Hepatocyte (in vitro differentiated cells): Measurements from ENCODE around the gene NVL. TPM values are rescaled to one million over a fixed set of nuclear protein-coding genes. Genes with fewer than 3 reads are reported as not detected.

Experiments used
- DNase-seq: peaks from one replicate; pipeline ENCODE4 v3.0.0-alpha.2; 2016; ENCODE audit warnings: low spot score
- H2AFZ ChIP-seq: fragments of 200-600 bp; sonication (generic); 2 replicates; pipeline ENCODE4 v1.6.0; 2016; ENCODE audit warnings: antibody characterized with exemption, mild to moderate bottlenecking
- H3K27ac ChIP-seq: fragments of 200-600 bp; sonication (generic); 2 replicates; pipeline ENCODE4 v1.5.1; 2016; ENCODE audit warnings: mild to moderate bottlenecking
- H3K27me3 ChIP-seq: fragments of 200-600 bp; sonication (generic); 2 replicates; pipeline ENCODE4 v1.6.1; 2016
- H3K36me3 ChIP-seq: fragments of 200-600 bp; sonication (generic); replicated peaks from 2 replicates; pipeline ENCODE4 v1.5.1; 2016; ENCODE audit warnings: low read depth; ENCODE audit not compliant: insufficient read depth
- H3K4me1 ChIP-seq: fragments of 200-600 bp; sonication (generic); 2 replicates; pipeline ENCODE4 v1.5.1; 2016; ENCODE audit warnings: mild to moderate bottlenecking, moderate library complexity; ENCODE audit not compliant: insufficient read depth
- H3K4me2 ChIP-seq: fragments of 200-600 bp; sonication (generic); 2 replicates; pipeline ENCODE4 v1.6.0; 2016
- H3K4me3 ChIP-seq: fragments of 200-600 bp; sonication (generic); 2 replicates; pipeline ENCODE4 v1.5.1; 2016; ENCODE audit warnings: mild to moderate bottlenecking
- H3K79me2 ChIP-seq: fragments of 200-600 bp; sonication (generic); 2 replicates; pipeline ENCODE4 v1.6.0; 2017; ENCODE audit warnings: mild to moderate bottlenecking
- H3K9me2 ChIP-seq: fragments of 200-600 bp; sonication (generic); replicated peaks from 2 replicates; pipeline ENCODE4 v1.6.0; 2017; ENCODE audit warnings: mild to moderate bottlenecking; ENCODE audit not compliant: insufficient read depth
- H3K9me3 ChIP-seq: fragments of 200-600 bp; sonication (generic); 2 replicates; pipeline ENCODE4 v1.5.1; 2016; ENCODE audit warnings: low read depth, mild to moderate bottlenecking
- H4K20me1 ChIP-seq: fragments of 200-600 bp; sonication (generic); 2 replicates; pipeline ENCODE4 v1.6.0; 2016; ENCODE audit warnings: mild to moderate bottlenecking; ENCODE audit not compliant: insufficient read depth, poor library complexity, severe bottlenecking
- EZH2 ChIP-seq: fragments of 200-600 bp; sonication (generic); IDR thresholded peaks from 2 replicates; pipeline ENCODE4 v1.6.1; 2016; ENCODE audit warnings: antibody characterized with exemption, mild to moderate bottlenecking, borderline replicate concordance
- EZH2phosphoT487 ChIP-seq: fragments of 200-600 bp; sonication (generic); IDR thresholded peaks from one replicate; pipeline ENCODE4 v1.6.1; 2018; ENCODE audit warnings: antibody characterized with exemption, mild to moderate bottlenecking, low read depth, moderate library complexity; ENCODE audit not compliant: unreplicated experiment, severe bottlenecking
- WGBS: methylation state at CpG from one replicate; pipeline ENCODE4 v1.1.6; 2016; ENCODE audit warnings: low lambda C conversion rate; ENCODE audit errors: missing lambda C conversion rate; 5-methylcytosine and 5-hydroxymethylcytosine counted together
- microRNA-seq: library from miRNA; unstranded; fragments of <30 nt; microRNA quantifications from one replicate; pipeline ENCODE4, GENCODE V29; 2017
- polyA plus RNA-seq: library from polyadenylated mRNA; unstranded; fragments of >200 nt; fragmentation: Nextera tagmentation; extraction: Ambion mirVana; gene quantifications from 2 replicates; pipeline ENCODE4 v1.2.1, GENCODE V29; 2016
- small RNA-seq: library from RNA; depleted of rRNA; stranded (forward); fragments of <200 nt; gene quantifications from one replicate; pipeline ENCODE3, GENCODE V24; 2014
- total RNA-seq: library from RNA; depleted of rRNA; stranded (reverse); fragments of >200 nt; gene quantifications from 2 replicates; pipeline ENCODE4 v1.2.3, GENCODE V29; 2014
- TF ChIP-seq, protein P1 (sequence below): fragments of 200-600 bp; sonication (generic); IDR thresholded peaks from 2 replicates; pipeline ENCODE4 v1.5.1; 2016; ENCODE audit warnings: antibody characterized with exemption, mild to moderate bottlenecking; ENCODE audit not compliant: poor library complexity

Gene NVL
- total and polyA plus RNA-seq, 2 experiments from 2014 or later: 15.9 to 34.7 TPM

- no peaks in the 10 kb centered on the region for H3K9me2 ChIP-seq
- no peaks in the 10 kb centered on the region for H4K20me1 ChIP-seq
- H3K27ac ChIP-seq: no peak overlapping the region
- 92% methylated on average over 11 of the region's 11 CpGs for WGBS
- no peaks in the 10 kb centered on the region for H3K4me1 ChIP-seq
- H3K4me3 ChIP-seq: no peak overlapping the region
- no peaks in the 10 kb centered on the region for H3K9me3 ChIP-seq
- no peak overlapping the region for H2AFZ ChIP-seq
- no peaks in the 10 kb centered on the region for H3K36me3 ChIP-seq
- TF ChIP-seq, protein P1, sequence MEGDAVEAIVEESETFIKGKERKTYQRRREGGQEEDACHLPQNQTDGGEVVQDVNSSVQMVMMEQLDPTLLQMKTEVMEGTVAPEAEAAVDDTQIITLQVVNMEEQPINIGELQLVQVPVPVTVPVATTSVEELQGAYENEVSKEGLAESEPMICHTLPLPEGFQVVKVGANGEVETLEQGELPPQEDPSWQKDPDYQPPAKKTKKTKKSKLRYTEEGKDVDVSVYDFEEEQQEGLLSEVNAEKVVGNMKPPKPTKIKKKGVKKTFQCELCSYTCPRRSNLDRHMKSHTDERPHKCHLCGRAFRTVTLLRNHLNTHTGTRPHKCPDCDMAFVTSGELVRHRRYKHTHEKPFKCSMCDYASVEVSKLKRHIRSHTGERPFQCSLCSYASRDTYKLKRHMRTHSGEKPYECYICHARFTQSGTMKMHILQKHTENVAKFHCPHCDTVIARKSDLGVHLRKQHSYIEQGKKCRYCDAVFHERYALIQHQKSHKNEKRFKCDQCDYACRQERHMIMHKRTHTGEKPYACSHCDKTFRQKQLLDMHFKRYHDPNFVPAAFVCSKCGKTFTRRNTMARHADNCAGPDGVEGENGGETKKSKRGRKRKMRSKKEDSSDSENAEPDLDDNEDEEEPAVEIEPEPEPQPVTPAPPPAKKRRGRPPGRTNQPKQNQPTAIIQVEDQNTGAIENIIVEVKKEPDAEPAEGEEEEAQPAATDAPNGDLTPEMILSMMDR: no peak
- peaks cover 23% of the 10 kb centered on the region for H3K79me2 ChIP-seq
- DNase-seq: no peak
- H3K4me2 ChIP-seq: no peak overlapping the region
- no peaks in the 10 kb centered on the region for H3K27me3 ChIP-seq
Observed at GRCh38 chr1:224180783-224181452, 149.1 kb downstream of the NVL start.

GRCh38 chr1:224178894-224179293 is 151.1 kb downstream of the NVL start:
- TF ChIP-seq, protein P1: no peak
- TF ChIP-seq EZH2phosphoT487: no peak
- no peak for TF ChIP-seq EZH2
- Histone ChIP-seq H3K9me2 (no peaks in the 10 kb centered on the region), H3K4me1 (peaks cover 6% of the 10 kb centered on the region), H3K27ac (no peak overlapping the region), H3K79me2 (peaks cover 3% of the 10 kb centered on the region), H3K9me3 (no peaks in the 10 kb centered on the region), H3K36me3 (no peaks in the 10 kb centered on the region), H3K4me2 (no peak overlapping the region), H3K27me3 (no peaks in the 10 kb centered on the region), H2AFZ (no peak overlapping the region), H4K20me1 (no peaks in the 10 kb centered on the region), H3K4me3 (no peak overlapping the region)
- no peak for DNase-seq
- WGBS: 93% methylated on average over 5 of the region's 5 CpGs

DNA sequence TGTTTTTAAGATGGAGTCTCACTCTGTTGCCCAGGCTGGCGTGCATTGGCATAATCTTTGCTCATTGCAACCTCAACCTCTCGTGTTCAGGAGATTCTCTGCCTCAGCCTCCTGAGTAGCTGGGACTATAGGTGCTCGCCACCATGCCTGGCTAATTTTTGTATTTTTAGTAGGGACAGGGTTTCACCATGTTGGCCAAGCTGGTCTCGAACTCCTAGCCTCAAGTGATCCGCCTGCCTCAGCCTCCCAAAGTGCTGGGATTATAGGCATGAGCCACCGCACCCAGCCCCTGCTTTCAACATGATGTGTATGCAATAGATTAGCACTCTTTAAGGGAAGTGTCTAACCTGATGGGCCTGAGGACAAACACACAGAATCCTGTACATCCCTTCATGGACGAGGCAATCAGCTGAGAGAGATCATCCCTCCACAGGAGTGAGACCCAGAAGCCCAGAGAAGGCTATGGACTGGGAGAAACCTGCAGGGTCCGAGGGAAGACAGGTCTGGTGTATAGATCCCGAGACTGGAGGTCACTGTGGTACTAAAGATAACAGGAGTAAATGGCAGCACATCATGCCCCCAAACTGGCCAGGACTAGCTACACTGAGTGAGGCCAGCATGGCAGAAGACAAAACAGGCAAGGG is 152.5 kb downstream of the NVL start:
- Histone ChIP-seq H4K20me1 (no peaks in the 10 kb centered on the region), H3K4me2 (no peak overlapping the region), H3K27ac (no peak overlapping the region), H3K27me3 (no peaks in the 10 kb centered on the region), H3K9me2 (no peaks in the 10 kb centered on the region), H3K4me1 (peaks cover 6% of the 10 kb centered on the region), H2AFZ (no peak overlapping the region), H3K9me3 (no peaks in the 10 kb centered on the region), H3K36me3 (no peaks in the 10 kb centered on the region), H3K79me2 (no peaks in the 10 kb centered on the region), H3K4me3 (no peak overlapping the region)
- 93% methylated on average over 9 of the region's 9 CpGs for WGBS
- TF ChIP-seq EZH2phosphoT487 (no peak), EZH2 (no peak)
- TF ChIP-seq, protein P1: no peak
- no peak for DNase-seq

Small RNA genes within 50 kb of the gene (microRNA-seq; reads per million reads assigned to microRNA genes)
- 23.3 reads per million, percentile 40 among the genes with 10 or more reads in this experiment for gene MIR320B2

Small RNA genes within 50 kb of the gene (small RNA-seq; reads per million reads assigned to genes)
- gene MIR320B2 (not detected), gene RF00139 (not detected), gene RNU6-1008P (not detected)

Other genes starting within 250 kb of the NVL start
- 26.6 and 28.3 TPM in 2 replicates for gene FBXO28, start 216.1 kb downstream of the NVL start, total RNA-seq
- 12.7 and 17.1 TPM in 2 replicates for gene FBXO28, start 216.1 kb downstream of the NVL start, polyA plus RNA-seq
- gene DEGS1, start 146.9 kb downstream of the NVL start, total RNA-seq: 88.7 and 97.4 TPM in 2 replicates
- 107 and 109 TPM in 2 replicates for gene DEGS1, start 146.9 kb downstream of the NVL start, polyA plus RNA-seq
- gene CNIH4, start 26.7 kb upstream of the NVL start, total RNA-seq: 62.7 and 76.2 TPM in 2 replicates
- gene CNIH4, start 26.7 kb upstream of the NVL start, polyA plus RNA-seq: 96.6 and 106 TPM in 2 replicates
- 63.4 and 72.1 TPM in 2 replicates for gene WDR26, start 104.6 kb upstream of the NVL start, total RNA-seq
- gene WDR26, start 104.6 kb upstream of the NVL start, polyA plus RNA-seq: 9.4 and 11.7 TPM in 2 replicates